ENCODE results near the gene EIF1AD.

DNA sequence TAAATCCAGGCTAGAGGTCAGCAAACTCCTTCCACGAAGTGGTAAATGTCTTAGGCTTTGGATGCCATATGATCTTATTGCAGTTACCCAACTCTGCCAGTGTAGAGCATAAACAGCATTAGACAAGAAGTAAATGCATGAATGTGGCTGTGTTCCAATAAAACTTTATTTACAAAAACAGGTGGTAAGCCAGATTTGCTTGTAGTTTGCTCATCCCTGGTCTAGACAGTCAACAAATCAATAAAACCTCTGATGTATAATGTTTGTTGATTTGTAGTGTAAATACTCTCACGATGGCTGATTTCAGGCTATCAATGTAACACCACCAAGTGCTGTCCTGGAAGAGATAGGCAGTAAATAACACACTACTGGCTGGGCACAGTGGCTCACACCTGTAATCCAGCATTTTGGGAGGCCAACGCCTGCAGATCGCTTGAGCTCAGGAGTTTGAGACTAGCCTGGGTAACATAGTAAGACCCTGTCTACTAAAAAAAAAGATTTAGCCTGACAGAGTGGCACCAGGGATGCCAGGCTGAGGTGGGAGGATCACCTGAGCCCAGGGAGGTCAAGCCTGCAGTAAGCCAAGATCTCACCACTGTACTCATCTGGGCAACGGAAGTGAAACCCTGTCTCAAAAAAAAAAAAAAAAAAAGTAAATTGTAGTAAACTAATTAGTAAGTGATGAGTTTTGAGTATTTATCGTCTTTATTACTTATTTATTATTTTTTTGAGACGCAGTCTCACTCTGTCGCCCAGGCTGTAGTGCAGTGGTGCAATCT, 31.2 kb upstream of the EIF1AD start:
- TF ChIP-seq, protein P1, sequence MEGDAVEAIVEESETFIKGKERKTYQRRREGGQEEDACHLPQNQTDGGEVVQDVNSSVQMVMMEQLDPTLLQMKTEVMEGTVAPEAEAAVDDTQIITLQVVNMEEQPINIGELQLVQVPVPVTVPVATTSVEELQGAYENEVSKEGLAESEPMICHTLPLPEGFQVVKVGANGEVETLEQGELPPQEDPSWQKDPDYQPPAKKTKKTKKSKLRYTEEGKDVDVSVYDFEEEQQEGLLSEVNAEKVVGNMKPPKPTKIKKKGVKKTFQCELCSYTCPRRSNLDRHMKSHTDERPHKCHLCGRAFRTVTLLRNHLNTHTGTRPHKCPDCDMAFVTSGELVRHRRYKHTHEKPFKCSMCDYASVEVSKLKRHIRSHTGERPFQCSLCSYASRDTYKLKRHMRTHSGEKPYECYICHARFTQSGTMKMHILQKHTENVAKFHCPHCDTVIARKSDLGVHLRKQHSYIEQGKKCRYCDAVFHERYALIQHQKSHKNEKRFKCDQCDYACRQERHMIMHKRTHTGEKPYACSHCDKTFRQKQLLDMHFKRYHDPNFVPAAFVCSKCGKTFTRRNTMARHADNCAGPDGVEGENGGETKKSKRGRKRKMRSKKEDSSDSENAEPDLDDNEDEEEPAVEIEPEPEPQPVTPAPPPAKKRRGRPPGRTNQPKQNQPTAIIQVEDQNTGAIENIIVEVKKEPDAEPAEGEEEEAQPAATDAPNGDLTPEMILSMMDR (IDR thresholded peaks at IDR 0.05), result no peak
- no peak for TF ChIP-seq POLR2A (IDR thresholded peaks at IDR 0.05)
